Liver (tissue), 9 donors: Measurements from ENCODE around the gene EPPIN. TPM values are rescaled to one million over a fixed set of nuclear protein-coding genes. Genes with fewer than 3 reads are reported as not detected.

Source experiments
- DNase-seq: peaks from one replicate; pipeline ENCODE4 v3.0.0-alpha.2; 2017; ENCODE audit warnings: low spot score
- H3K27ac ChIP-seq, 2 donors: one replicate each; pipeline ENCODE4 v1.7.0; 2013; ENCODE audit warnings: inconsistent platforms in 2 of 2, low read length in 2 of 2, control low read depth in 1 of 2, low read depth in 1 of 2, mild to moderate bottlenecking in 1 of 2
- H3K27me3 ChIP-seq, 4 donors: one replicate each; pipeline versions ENCODE4 v1.6.1 to v1.7.0; 2013; ENCODE audit warnings: low read length in 3 of 4, inconsistent platforms in 1 of 4, mild to moderate bottlenecking in 1 of 4, moderate library complexity in 1 of 4; ENCODE audit not compliant: control insufficient read depth in 4 of 4, insufficient read depth in 4 of 4
- H3K36me3 ChIP-seq, 4 donors: one replicate each; pipeline versions ENCODE4 v1.6.1 to v1.7.0; 2013; ENCODE audit warnings: low read length in 3 of 4, mild to moderate bottlenecking in 3 of 4, low read depth in 1 of 4, moderate library complexity in 1 of 4; ENCODE audit not compliant: control insufficient read depth in 4 of 4, insufficient read depth in 3 of 4
- H3K4me1 ChIP-seq, 4 donors: one replicate each; pipeline versions ENCODE4 v1.6.1 to v1.7.0; 2013; ENCODE audit warnings: low read length in 3 of 4, mild to moderate bottlenecking in 3 of 4, moderate library complexity in 1 of 4; ENCODE audit not compliant: control insufficient read depth in 4 of 4, insufficient read depth in 4 of 4
- H3K4me3 ChIP-seq, 3 donors: one replicate each; pipeline versions ENCODE4 v1.6.1 to v1.7.0; 2013; ENCODE audit warnings: low read length in 3 of 3, control low read depth in 1 of 3, low read depth in 1 of 3, mild to moderate bottlenecking in 1 of 3
- H3K9ac ChIP-seq, 2 donors: one replicate each; pipeline ENCODE4 v1.7.0; 2013; ENCODE audit warnings: low read length in 2 of 2, mild to moderate bottlenecking in 2 of 2, moderate library complexity in 2 of 2, control low read depth in 1 of 2, low read depth in 1 of 2
- H3K9me3 ChIP-seq, 4 donors: one replicate each; pipeline versions ENCODE4 v1.6.1 to v1.7.0; 2013; ENCODE audit warnings: low read length in 3 of 4; ENCODE audit not compliant: control insufficient read depth in 4 of 4
- EGR1 ChIP-seq, 2 donors: IDR thresholded peaks; 2 replicates each; pipeline ENCODE4 v1.6.1; 2016 to 2018; ENCODE audit warnings: antibody characterized with exemption in 2 of 2, low read depth in 2 of 2
- FOXA1 ChIP-seq: IDR thresholded peaks from 2 replicates; pipeline ENCODE4 v1.6.1; 2016; ENCODE audit warnings: antibody characterized with exemption
- GABPA ChIP-seq, 2 donors: IDR thresholded peaks in 1 of 2; conservative IDR thresholded peaks in 1 of 2; 2 replicates each; pipeline ENCODE4 v1.6.1; 2016; ENCODE audit warnings: antibody characterized with exemption in 2 of 2, mild to moderate bottlenecking in 1 of 2, moderate library complexity in 1 of 2
- HNF4A ChIP-seq, 2 donors: conservative IDR thresholded peaks; 2 replicates each; pipeline ENCODE4 v1.6.1; 2016; ENCODE audit warnings: antibody characterized with exemption in 2 of 2, mild to moderate bottlenecking in 2 of 2
- HNF4G ChIP-seq: IDR thresholded peaks from 2 replicates; pipeline ENCODE4 v1.6.1; 2016; ENCODE audit warnings: antibody characterized with exemption
- JUND ChIP-seq, 2 donors: IDR thresholded peaks; 2 replicates each; pipeline ENCODE4 v1.6.1; 2016; ENCODE audit warnings: antibody characterized with exemption in 2 of 2
- NR2F2 ChIP-seq: IDR thresholded peaks from 2 replicates; pipeline ENCODE4 v1.6.1; 2016; ENCODE audit warnings: antibody characterized with exemption
- RAD21 ChIP-seq, 2 donors: IDR thresholded peaks; 2 replicates each; pipeline ENCODE4 v1.6.1; 2016; ENCODE audit warnings: antibody characterized with exemption in 2 of 2, mild to moderate bottlenecking in 2 of 2
- RXRA ChIP-seq, 2 donors: IDR thresholded peaks; 2 replicates each; pipeline ENCODE4 v1.6.1; 2017 to 2018; ENCODE audit warnings: antibody characterized with exemption in 2 of 2, mild to moderate bottlenecking in 1 of 2
- SP1 ChIP-seq: IDR thresholded peaks from 2 replicates; pipeline ENCODE4 v1.6.1; 2018; ENCODE audit warnings: antibody characterized with exemption, mild to moderate bottlenecking
- TAF1 ChIP-seq: conservative IDR thresholded peaks from 2 replicates; pipeline ENCODE4 v1.6.1; 2016; ENCODE audit warnings: antibody characterized with exemption, mild to moderate bottlenecking
- YY1 ChIP-seq: IDR thresholded peaks from 2 replicates; pipeline ENCODE4 v1.6.1; 2016; ENCODE audit warnings: antibody characterized with exemption, mild to moderate bottlenecking
- WGBS: extraction: QIAGEN DNeasy Blood & Tissue Kit; methylation state at CpG from one replicate; pipeline ENCODE4 v1.1.7; 2013; 5-methylcytosine and 5-hydroxymethylcytosine counted together
- polyA plus RNA-seq, 2 donors: library from polyadenylated mRNA; stranded (reverse) in 1 of 2; unstranded in 1 of 2; fragments of 200-250 nt in 1 of 2; fragments of >200 nt in 1 of 2; fragmentation: Nextera tagmentation in 1 of 2; extraction: Ambion mirVana in 1 of 2; gene quantifications; one replicate each; pipeline versions ENCODE4 v1.2.1 to v1.2.3, GENCODE V29; 2013 to 2015
- total RNA-seq, 2 donors: library from RNA; depleted of rRNA; stranded (reverse); fragments of >200 nt; gene quantifications; one replicate each; pipeline ENCODE4 v1.2.3, GENCODE V29; 2014
- TF ChIP-seq, protein P1 (sequence below): IDR thresholded peaks from 2 replicates; pipeline ENCODE4 v1.6.1; 2016; ENCODE audit warnings: antibody characterized with exemption
- TF ChIP-seq, protein P2 (sequence below): IDR thresholded peaks from 2 replicates; pipeline ENCODE4 v1.6.1; 2016; ENCODE audit warnings: antibody characterized with exemption
- TF ChIP-seq, protein P3 (sequence below): IDR thresholded peaks from 2 replicates; pipeline ENCODE4 v1.6.1; 2016; ENCODE audit warnings: antibody characterized with exemption
- TF ChIP-seq, protein P4 (sequence below): fragments of 150-350 bp; IDR thresholded peaks from 2 replicates; pipeline ENCODE4 v1.5.1; 2017; ENCODE audit warnings: improper control_type of control experiment, low read depth, low read length; ENCODE audit not compliant: missing input control
- donor health status: healthy.
- donor health status: healthy.
- donor health status: healthy.
- donor health status: healthy.
- donor health status: healthy.

The EPPIN gene
- total and polyA plus RNA-seq, 4 donors: not detected

DNA sequence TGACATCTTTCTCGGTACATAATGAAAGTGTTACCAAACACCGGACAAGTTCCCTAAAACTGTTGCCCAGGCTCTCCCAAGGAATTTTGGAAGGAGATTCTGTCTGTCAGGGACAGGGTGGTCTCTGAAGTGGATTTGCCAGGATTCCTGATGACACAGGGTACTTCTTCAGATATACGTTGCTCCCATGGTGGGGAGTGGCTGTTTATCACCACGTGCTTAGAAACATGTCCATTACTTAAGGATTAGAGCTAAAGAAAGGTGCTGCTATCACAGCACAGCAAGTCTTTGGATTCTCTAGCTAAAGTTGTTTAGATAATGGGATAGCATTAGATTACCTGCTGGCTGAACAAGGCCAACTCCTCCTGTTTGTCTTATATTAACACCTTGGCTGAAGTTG lies 38.1 kb downstream of the EPPIN start:
- no peak overlapping the region for H3K27ac ChIP-seq
- H3K27me3 ChIP-seq: peaks cover 0 to 8% (median 0%) of the 10 kb centered on the region in 4 donors
- no peaks in the 10 kb centered on the region for H3K36me3 ChIP-seq
- TF ChIP-seq, protein P1, sequence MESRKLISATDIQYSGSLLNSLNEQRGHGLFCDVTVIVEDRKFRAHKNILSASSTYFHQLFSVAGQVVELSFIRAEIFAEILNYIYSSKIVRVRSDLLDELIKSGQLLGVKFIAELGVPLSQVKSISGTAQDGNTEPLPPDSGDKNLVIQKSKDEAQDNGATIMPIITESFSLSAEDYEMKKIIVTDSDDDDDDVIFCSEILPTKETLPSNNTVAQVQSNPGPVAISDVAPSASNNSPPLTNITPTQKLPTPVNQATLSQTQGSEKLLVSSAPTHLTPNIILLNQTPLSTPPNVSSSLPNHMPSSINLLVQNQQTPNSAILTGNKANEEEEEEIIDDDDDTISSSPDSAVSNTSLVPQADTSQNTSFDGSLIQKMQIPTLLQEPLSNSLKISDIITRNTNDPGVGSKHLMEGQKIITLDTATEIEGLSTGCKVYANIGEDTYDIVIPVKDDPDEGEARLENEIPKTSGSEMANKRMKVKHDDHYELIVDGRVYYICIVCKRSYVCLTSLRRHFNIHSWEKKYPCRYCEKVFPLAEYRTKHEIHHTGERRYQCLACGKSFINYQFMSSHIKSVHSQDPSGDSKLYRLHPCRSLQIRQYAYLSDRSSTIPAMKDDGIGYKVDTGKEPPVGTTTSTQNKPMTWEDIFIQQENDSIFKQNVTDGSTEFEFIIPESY: no peak
- no peak for TF ChIP-seq JUND (IDR thresholded peaks at IDR 0.05)
- TF ChIP-seq NR2F2: no peak
- H3K4me3 ChIP-seq: no peak overlapping the region
- no peaks in the 10 kb centered on the region for H3K9me3 ChIP-seq
- DNase-seq: no peak
- 53% methylated on average over 4 of the region's 4 CpGs for WGBS
- no peaks in the 10 kb centered on the region for H3K4me1 ChIP-seq
- no peak overlapping the region for H3K9ac ChIP-seq

DNA sequence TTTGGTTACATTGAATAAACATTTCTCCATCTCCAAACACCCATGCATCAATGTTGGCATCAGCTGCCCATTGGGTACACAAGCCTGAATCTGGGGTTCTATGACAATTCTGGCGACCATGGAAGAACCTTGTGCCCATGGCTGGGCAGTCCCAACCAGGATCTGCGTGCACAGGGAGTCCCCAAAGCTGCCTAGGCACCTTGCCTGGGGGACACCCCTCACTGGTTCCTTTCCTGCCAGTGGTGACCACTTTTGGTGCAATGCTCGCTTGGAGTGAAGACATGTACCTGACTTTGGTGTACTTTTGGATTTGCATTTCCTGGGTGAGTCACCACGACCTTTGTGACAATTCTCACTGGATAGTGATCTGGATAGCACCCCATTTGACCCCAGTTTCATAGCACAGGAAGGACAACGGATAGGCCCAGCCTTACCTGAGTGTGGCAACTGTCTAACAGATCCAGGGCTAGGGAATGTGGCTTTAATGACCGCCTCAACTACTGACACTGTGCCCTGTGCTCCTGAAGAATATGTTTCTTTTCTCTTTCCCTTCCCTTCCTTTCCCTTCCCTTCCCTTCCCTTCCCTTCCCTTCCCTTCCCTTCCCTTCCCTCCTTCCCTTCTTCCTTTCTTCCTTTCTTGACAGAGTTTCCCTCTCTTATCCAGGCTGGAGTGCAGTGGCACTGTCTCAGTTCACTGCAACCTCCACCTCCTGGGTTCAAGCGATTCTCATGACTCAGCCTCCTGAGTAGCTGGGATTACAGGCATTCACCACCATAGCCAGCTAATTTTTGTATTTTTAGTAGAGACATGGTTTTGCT lies 38.9 kb downstream of the EPPIN start:
- Histone ChIP-seq H3K9ac (no peak overlapping the region), H3K9me3 (no peaks in the 10 kb centered on the region), H3K27ac (no peak overlapping the region), H3K36me3 (no peaks in the 10 kb centered on the region), H3K27me3 (peaks cover 0 to 10% (median under 1%) of the 10 kb centered on the region in 4 donors), H3K4me1 (no peaks in the 10 kb centered on the region), H3K4me3 (no peak overlapping the region)
- WGBS: 68% methylated on average over 7 of the region's 7 CpGs
- DNase-seq: no peak
- TF ChIP-seq EGR1 (IDR thresholded peaks at IDR 0.05; ENCODE audit: low read depth in 2 of 2): no peak
- no peak for TF ChIP-seq RAD21 (IDR thresholded peaks at IDR 0.05)
- no peak for TF ChIP-seq YY1
- TF ChIP-seq, protein P2, sequence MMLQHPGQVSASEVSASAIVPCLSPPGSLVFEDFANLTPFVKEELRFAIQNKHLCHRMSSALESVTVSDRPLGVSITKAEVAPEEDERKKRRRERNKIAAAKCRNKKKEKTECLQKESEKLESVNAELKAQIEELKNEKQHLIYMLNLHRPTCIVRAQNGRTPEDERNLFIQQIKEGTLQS: no peak

DNA sequence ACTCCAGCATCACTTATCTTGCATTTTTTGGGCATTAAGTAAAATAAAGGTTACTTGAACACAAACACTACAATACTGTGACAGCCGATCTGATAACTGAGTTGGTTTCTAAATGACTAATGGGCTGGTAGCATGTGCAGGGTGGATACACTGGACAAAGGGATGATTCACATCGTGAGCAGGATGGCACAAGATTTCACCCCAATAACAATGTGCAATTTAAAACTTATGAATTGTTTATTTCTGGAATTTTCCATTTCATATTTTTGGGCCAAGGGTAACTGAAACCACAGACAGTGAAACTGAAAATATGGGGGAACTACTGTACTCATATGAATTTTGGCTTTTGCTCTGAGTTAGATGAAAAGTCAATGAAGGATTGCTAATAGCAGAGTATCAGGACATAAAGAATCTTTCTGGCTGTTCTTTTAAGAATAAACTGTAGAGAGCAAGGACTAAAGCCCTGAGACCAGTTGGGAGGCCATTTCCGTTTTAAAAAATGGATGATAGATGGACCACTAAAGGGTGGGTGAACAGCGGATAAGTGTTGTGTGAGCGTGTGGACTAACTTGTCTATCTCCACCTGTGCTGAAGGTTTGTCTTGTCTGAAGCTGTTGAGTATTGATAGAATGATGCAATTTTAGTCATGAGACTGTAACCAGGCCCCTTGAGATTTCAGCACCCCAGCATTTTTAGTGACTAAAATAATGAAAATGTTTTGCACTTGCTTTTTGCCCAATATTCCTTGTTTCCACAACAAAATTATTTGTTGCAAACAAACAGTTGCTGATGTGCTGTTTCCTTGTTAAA lies 40.0 kb downstream of the EPPIN start:
- Histone ChIP-seq H3K9me3 (no peaks in the 10 kb centered on the region), H3K27ac (no peak overlapping the region), H3K36me3 (no peaks in the 10 kb centered on the region), H3K27me3 (peaks cover 0 to 10% (median under 1%) of the 10 kb centered on the region in 4 donors), H3K4me3 (no peak overlapping the region), H3K4me1 (no peaks in the 10 kb centered on the region), H3K9ac (no peak overlapping the region)
- 82% methylated on average over 5 of the region's 5 CpGs for WGBS
- DNase-seq: no peak
- TF ChIP-seq HNF4A (conservative IDR thresholded peaks at IDR 0.05) (no peak), RXRA (IDR thresholded peaks at IDR 0.05) (no peak), SP1 (no peak), FOXA1 (no peak), TAF1 (no peak), YY1 (no peak), EGR1 (IDR thresholded peaks at IDR 0.05; ENCODE audit: low read depth in 2 of 2) (no peak), GABPA (IDR thresholded peaks at IDR 0.05 in 1 of 2, conservative IDR thresholded peaks at IDR 0.05 in 1 of 2) (no peak), RAD21 (IDR thresholded peaks at IDR 0.05) (no peak), NR2F2 (no peak), HNF4G (no peak)
- TF ChIP-seq, protein P3, sequence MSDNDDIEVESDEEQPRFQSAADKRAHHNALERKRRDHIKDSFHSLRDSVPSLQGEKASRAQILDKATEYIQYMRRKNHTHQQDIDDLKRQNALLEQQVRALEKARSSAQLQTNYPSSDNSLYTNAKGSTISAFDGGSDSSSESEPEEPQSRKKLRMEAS: no peak
- TF ChIP-seq, protein P1: no peak
- TF ChIP-seq, protein P2: no peak
- TF ChIP-seq, protein P4, sequence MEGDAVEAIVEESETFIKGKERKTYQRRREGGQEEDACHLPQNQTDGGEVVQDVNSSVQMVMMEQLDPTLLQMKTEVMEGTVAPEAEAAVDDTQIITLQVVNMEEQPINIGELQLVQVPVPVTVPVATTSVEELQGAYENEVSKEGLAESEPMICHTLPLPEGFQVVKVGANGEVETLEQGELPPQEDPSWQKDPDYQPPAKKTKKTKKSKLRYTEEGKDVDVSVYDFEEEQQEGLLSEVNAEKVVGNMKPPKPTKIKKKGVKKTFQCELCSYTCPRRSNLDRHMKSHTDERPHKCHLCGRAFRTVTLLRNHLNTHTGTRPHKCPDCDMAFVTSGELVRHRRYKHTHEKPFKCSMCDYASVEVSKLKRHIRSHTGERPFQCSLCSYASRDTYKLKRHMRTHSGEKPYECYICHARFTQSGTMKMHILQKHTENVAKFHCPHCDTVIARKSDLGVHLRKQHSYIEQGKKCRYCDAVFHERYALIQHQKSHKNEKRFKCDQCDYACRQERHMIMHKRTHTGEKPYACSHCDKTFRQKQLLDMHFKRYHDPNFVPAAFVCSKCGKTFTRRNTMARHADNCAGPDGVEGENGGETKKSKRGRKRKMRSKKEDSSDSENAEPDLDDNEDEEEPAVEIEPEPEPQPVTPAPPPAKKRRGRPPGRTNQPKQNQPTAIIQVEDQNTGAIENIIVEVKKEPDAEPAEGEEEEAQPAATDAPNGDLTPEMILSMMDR: no peak
